T-helper 2 cell treated with Interferon-gamma antibody and Interleukin-4, amounts not matched to agents 5 μg/mL and 100 μg/mL, for 36 hours (primary cell): ENCODE results near the gene HECTD4.
"Not testable (repeated sequence)": the region's sequence is repeated elsewhere in the genome, so short reads cannot be mapped to it uniquely, and the experiment has no call there.

Source experiments
- DNase-seq: peaks from one replicate; pipeline ENCODE4 v3.0.0; 2021; ENCODE audit warnings: low spot score
- H3K27ac Mint-ChIP-seq: one replicate; pipeline ENCODE4 v1.8.0; 2021; ENCODE audit warnings: mild to moderate bottlenecking, mixed read lengths
- H3K27me3 Mint-ChIP-seq: one replicate; pipeline ENCODE4 v1.8.0; 2021; ENCODE audit warnings: low read depth, mixed read lengths
- H3K36me3 Mint-ChIP-seq: one replicate; pipeline ENCODE4 v1.8.0; 2021; ENCODE audit warnings: low read depth, mixed read lengths
- H3K4me1 Mint-ChIP-seq: one replicate; pipeline ENCODE4 v1.8.0; 2021; ENCODE audit warnings: low read depth, mixed read lengths
- H3K4me3 Mint-ChIP-seq: one replicate; pipeline ENCODE4 v1.8.0; 2022; ENCODE audit warnings: mild to moderate bottlenecking, moderate library complexity, mixed read lengths
- H3K9me3 Mint-ChIP-seq: one replicate; pipeline ENCODE4 v1.8.0; 2021; ENCODE audit warnings: mixed read lengths

HECTD4 gene

DNA sequence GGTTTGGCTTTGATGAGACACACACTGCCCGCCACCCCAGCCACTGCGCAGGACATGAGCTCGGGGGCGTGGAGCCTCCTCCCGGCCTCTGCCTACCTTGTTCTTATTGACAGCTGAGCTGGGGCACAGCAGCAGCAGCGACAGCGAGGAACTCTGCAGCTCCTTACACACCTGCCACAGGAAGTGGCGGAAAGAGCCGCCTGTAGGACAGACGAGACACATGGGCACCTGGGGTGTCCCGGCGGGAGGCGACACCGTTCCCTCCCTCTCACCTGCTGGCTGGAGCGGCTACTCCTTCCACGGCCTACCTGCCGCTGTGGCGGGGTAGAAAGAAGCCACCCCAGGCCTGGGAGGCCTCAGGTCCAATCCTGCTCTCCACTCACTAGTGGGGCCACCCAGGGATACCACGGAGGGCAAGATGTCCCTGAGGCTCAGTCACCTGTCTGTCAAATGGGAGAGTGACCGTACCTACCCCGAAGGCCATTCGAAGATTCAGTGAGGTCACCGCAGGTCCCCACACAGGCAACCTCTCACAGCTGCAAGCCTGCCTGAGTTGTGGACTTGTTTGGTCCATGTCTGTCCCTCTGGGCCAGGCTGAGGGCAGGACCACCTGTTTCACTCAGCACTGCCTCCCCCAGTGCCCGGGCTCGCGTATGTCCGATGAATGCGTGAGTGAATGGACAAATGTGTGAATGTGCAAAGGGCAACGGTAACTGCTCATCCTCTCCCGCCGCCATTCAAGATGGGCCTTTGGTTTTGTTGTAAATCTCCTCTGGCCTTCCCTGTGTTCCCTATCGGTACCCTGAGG, 214.3 kb downstream of the HECTD4 start:
- no peak overlapping the region for H3K4me3 Mint-ChIP-seq

DNA sequence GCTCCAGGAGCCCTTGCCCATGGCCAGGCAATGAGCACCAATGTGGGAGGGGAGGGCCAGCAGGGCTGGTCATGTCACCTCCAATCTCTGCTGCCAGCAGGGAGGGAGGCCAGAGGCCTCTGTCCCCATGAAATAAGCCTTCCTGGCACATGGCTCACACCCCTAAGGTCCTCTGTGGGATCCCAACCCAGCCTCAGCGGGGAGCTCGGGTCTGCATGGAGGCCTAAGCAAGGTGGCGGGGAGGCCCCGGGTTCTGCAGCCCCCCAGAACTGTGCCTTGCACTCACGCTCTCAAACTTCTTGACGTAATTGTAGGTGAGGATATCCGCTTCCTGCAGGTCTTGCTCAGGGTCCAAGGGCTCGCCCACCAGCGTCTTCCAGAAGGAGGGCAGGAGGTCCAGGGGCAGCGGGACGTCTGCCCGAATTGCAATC, 215.2 kb downstream of the HECTD4 start:
- DNase-seq = no peak
- H3K27ac Mint-ChIP-seq = peak overlapping the region; percentile 26
- no peak overlapping the region for H3K4me3 Mint-ChIP-seq
- peaks cover 4% of the 10 kb centered on the region for H3K36me3 Mint-ChIP-seq
- H3K9me3 Mint-ChIP-seq = no peaks in the 10 kb centered on the region
- no peaks in the 10 kb centered on the region for H3K27me3 Mint-ChIP-seq
- H3K4me1 Mint-ChIP-seq = no peaks in the 10 kb centered on the region

More for the DNA sequence above, 214.3 kb downstream of the HECTD4 start:
- Mint-ChIP-seq H3K27me3 (no peaks in the 10 kb centered on the region), H3K27ac (no peak overlapping the region), H3K4me1 (no peaks in the 10 kb centered on the region), H3K36me3 (peaks cover 10% of the 10 kb centered on the region), H3K9me3 (no peaks in the 10 kb centered on the region)
- DNase-seq = no peak

DNA sequence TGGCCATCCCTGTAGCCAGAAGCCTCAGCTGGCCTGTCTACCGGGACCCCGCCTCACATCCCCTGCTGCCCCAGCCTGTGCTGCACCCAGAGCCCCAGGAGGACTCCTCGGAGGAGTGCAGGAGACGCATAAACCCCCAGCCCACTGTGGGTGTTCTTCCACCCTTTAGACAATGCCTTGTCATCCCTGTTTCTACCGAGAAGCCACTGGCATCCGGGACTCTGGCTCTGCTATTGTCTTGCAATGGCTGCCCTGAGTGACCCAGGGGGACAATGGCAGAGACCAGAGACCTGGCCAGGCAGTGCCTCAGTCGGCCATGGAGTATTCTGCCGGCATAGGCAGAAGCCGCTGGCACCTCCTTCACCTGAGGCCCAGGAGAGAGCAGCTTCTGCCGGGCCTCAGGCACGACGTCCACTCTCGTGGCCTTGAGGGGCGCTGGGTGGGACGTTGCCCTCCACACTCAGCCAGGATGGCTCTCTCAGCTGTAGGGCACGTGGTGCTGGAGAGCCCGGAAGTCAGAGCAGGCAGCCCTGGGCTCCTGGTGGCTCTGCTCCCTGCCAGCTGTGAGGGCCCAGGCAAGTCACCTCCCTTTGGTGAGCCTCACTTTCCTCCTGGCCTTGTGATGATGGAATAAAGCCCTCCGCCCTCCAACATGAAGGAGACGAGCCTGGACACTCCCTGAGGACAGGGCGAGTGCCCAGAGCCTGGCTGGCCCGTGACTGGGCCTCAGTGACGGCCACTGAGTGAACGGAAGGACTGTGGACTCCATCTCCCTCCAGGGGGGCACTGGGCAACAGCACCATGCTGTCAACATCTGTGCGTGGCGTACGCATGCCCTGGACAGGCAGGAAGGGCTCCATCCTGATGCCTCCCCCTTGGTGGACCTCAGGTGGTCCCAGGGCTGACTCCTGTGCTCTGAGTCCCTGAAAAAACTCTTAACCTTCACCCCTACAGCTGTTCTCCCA, 215.9 kb downstream of the HECTD4 start:
- no peaks in the 10 kb centered on the region for H3K27me3 Mint-ChIP-seq
- peaks cover 7% of the 10 kb centered on the region for H3K36me3 Mint-ChIP-seq
- no peak overlapping the region for H3K4me3 Mint-ChIP-seq
- no peaks in the 10 kb centered on the region for H3K4me1 Mint-ChIP-seq
- peak overlapping the region; percentile 26 for H3K27ac Mint-ChIP-seq
- no peak for DNase-seq
- no peaks in the 10 kb centered on the region for H3K9me3 Mint-ChIP-seq

DNA sequence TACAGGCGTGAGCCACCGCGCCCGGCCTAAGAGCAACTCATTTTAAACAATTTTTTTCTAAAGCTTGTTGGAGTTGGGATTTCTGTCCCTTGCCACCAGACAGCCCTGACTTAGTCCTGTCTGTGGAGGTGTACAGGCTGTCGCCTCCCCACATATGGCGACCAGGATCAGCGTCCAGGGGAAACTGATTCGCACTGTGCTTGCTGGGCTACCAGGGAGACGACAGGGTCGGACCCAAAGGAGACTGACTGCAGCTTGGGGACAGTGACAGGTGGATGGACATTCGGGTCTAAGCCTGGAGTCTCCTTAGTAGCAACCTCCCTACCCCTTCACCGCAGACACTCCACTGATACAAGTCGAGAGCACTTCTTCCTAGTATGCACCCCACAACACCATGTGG, 216.6 kb downstream of the HECTD4 start:
- Mint-ChIP-seq H3K4me3 (no peak overlapping the region), H3K9me3 (no peaks in the 10 kb centered on the region), H3K27ac (no peak overlapping the region), H3K4me1 (no peaks in the 10 kb centered on the region), H3K36me3 (peaks cover 7% of the 10 kb centered on the region), H3K27me3 (no peaks in the 10 kb centered on the region)
- no peak for DNase-seq

DNA sequence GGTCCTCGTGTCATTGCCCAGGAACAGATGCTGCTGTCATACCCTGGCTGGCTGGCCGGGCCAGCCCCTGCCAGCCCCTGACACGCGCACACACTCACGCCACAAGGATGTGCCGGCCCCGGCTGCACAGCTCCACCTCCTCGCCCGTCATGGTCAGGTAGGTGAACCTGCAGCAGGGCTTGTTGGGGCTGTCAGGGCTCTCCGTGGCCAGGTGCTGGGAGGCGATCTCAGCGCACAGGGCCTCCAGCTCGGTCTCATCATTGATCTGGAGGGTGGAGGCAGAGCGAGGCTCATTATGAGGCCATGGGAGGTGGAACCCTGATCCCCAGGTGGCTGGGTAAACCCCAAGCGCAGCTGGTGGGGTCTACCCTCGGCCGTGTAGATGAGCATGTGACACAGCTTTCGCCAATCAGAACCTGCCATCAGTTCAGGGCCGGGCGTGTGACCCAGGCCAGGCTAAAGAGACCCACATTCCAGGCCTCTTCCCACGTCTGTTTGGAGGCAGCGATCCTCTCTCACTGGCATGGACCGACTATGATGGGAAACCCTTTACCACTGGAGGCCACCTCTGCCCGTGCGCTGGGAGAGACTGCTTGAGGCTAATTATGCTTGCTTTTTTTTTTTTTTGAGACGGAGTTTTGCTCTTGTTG, 218.1 kb downstream of the HECTD4 start:
- H3K4me1 Mint-ChIP-seq = peaks cover 2% of the 10 kb centered on the region
- H3K36me3 Mint-ChIP-seq = peaks cover 14% of the 10 kb centered on the region
- H3K27me3 Mint-ChIP-seq = no peaks in the 10 kb centered on the region
- no peak overlapping the region for H3K4me3 Mint-ChIP-seq
- H3K27ac Mint-ChIP-seq = no peak overlapping the region
- DNase-seq = no peak
- H3K9me3 Mint-ChIP-seq = no peaks in the 10 kb centered on the region

DNA sequence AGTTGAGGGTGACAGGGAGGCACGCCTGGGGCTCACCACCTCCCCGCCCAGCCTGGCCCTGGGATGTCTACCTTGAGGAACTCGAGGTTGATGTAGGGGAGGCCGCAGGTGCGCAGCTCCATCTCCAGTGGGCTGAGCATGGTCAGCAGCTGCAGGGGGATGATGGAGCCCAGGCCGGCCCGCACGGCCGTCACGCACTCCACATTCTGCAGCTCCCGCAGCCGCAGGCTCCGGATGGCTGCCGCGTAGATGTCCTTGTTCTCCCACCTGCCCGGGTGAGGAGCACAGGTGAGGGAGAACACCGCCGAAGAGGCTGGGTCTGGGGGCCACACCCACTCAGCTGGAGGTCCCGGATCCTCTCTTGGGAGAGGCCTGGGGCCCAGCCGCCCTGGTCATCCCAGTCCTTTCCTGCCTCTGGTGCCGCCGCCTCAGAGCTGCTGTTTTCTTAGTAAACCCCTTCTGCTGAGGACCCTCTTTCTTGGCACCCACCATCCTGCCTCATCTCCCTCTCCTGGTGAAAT, 218.7 kb downstream of the HECTD4 start:
- H3K9me3 Mint-ChIP-seq = peaks cover 1% of the 10 kb centered on the region
- no peaks in the 10 kb centered on the region for H3K27me3 Mint-ChIP-seq
- H3K4me1 Mint-ChIP-seq = peaks cover 4% of the 10 kb centered on the region
- peaks cover 20% of the 10 kb centered on the region for H3K36me3 Mint-ChIP-seq
- no peak overlapping the region for H3K27ac Mint-ChIP-seq
- no peak overlapping the region for H3K4me3 Mint-ChIP-seq
- DNase-seq = no peak

DNA sequence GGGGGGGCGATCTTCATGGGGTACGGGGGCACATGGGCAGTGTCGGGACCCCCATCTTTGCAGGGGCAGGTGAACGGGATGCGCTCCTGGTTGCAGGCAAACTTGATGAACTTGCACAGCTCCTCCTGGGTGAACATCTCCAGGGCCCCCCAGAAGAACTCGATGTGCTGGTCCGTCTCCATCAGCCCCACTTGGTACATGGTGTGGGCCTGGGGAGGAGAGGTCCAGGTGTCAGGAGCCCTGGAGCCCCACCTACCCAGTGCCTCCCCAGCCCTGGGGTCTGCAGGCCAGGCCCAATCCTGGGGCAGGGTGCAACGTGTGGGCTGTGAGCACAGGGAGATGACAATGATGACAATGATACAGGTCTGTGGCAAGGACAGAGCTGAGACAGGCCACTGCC, 219.2 kb downstream of the HECTD4 start:
- peaks cover 25% of the 10 kb centered on the region for H3K36me3 Mint-ChIP-seq
- DNase-seq = no peak
- H3K9me3 Mint-ChIP-seq = peaks cover 6% of the 10 kb centered on the region
- peaks cover 4% of the 10 kb centered on the region for H3K4me1 Mint-ChIP-seq
- H3K27ac Mint-ChIP-seq = no peak overlapping the region
- H3K4me3 Mint-ChIP-seq = no peak overlapping the region
- no peaks in the 10 kb centered on the region for H3K27me3 Mint-ChIP-seq

DNA sequence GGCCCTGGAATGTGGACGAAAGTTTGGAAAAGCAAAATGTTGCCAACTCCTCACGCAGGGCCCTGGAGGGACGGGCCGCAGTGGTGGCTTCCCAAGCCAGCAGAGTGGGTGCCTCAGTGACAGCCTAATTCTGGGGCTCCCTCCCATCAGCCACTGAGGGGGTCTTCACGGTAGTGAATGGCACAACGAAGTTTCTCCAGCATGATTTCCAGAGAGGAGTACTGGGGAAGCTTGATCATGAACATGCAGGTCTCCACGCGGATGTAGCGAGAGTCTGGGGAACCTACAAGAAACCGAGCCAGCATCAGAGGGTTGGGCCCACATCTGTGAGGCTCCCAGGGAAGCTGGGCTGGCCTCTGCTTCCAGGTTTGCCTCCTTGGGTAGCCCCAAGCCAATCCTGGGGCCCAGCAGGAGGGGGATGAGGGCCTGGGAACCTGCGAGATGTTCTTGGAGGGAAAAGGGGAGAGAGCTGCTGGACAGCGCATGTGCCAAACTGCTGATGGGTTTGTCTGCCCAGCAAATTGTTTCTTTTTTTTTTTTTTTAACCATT, 219.9 kb downstream of the HECTD4 start:
- Mint-ChIP-seq H3K4me1 (peaks cover 9% of the 10 kb centered on the region), H3K27me3 (no peaks in the 10 kb centered on the region), H3K9me3 (peaks cover 13% of the 10 kb centered on the region), H3K4me3 (no peak overlapping the region), H3K27ac (no peak overlapping the region), H3K36me3 (peaks cover 33% of the 10 kb centered on the region)
- no peak for DNase-seq

DNA sequence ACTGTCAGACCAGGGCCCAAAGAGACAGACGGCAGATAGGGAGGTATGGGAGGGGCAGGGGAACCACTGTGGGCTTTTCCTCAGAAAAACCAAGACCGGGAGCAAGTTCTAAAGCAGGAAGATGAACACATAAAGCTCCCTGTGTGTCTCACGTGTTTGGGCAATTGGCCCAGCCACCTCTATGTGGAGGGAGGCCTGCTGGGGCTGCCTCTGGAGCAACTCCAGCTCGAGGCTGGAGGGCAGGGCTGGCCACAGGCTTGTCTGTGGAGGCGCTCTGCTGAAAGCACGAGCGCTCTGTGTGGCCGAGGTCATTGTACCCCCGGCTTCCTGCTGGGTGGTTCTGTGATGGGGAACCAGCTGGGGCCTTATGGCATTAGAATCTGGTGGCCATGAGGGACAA, 220.5 kb downstream of the HECTD4 start:
- H3K27me3 Mint-ChIP-seq = no peaks in the 10 kb centered on the region
- no peak overlapping the region for H3K27ac Mint-ChIP-seq
- DNase-seq = no peak
- peaks cover 39% of the 10 kb centered on the region for H3K36me3 Mint-ChIP-seq
- H3K4me1 Mint-ChIP-seq = peaks cover 9% of the 10 kb centered on the region
- peaks cover 13% of the 10 kb centered on the region for H3K9me3 Mint-ChIP-seq
- no peak overlapping the region for H3K4me3 Mint-ChIP-seq

DNA sequence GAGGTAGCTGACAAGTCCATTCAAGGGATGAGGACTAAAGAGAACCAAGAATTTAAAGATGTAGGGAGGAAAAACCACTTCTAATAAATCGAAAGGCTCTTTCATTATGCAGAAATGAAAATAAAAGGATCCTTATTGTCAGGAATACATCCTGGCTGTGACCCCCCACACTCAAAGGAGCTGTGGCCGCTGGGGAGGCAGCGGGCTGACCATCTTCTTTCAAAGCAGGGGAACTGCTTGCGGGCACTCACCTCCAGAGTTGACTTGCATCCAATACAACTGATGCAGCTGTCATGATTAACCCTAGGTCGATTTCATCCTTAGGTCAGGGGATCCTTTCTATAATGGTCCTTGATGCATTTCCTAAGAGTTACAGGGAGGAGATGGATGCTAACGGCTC, 221.6 kb downstream of the HECTD4 start:
- Mint-ChIP-seq H3K9me3 (peaks cover 20% of the 10 kb centered on the region), H3K27ac (no peak overlapping the region), H3K27me3 (no peaks in the 10 kb centered on the region), H3K36me3 (peaks cover 50% of the 10 kb centered on the region), H3K4me3 (no peak overlapping the region), H3K4me1 (peaks cover 9% of the 10 kb centered on the region)
- no peak for DNase-seq

DNA sequence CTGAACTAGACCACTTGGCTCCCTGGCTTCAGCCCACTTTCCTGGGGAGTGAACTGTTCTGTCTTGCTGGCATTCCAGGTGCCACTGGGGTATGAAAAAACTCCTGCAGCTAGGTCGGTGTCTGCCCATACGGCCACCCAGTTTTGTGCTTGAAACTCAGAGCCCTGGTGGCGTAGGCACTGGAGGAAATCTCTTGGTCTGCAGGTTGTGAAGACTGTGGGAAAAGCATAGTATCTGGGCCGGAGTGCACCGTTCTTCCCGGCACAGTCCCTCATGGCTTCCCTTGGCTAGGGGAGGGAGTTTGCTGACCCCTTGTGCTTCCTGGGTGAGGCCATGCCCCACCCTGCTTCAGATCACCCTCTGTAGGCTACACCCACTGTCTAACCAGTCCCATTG, 223.1 kb downstream of the HECTD4 start:
- H3K4me3 Mint-ChIP-seq = no peak overlapping the region
- H3K36me3 Mint-ChIP-seq = peaks cover 58% of the 10 kb centered on the region
- DNase-seq = no peak
- peak overlapping the region; percentile 70 for H3K27ac Mint-ChIP-seq
- peaks cover 9% of the 10 kb centered on the region for H3K4me1 Mint-ChIP-seq
- H3K27me3 Mint-ChIP-seq = no peaks in the 10 kb centered on the region
- peaks cover 20% of the 10 kb centered on the region for H3K9me3 Mint-ChIP-seq

DNA sequence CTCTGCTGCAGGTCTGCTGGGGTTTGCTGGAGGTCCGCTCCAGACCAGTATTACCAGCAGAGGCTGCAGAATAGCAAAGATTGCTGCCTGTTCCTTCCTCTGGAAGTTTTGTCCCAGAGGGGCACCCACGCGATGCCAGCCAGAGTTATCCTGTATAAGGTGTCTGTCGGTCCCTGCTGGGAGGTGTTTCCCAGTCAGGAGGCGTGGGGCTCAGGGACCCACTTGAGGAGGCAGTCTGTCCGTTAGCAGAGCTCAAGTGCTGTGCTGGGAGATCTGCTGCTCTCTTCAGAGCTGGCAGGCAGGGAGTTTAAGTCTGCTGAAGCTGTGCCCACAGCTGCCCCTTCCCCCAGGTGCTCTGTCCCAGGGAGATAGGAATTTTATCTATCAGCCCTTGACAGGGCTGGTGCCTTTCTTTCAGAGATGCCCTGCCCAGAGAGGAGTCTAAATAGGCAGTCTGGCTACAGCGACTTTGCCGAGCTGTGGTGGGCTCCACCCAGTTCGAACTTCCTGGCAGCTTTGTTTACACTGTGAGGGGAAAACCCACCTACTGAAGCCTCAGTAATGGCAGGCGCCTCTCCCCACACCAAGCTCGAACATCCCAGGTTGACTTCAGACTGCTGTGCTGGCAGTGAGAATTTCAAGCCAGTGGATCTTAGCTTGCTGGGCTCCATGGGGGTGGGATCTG, 223.6 kb downstream of the HECTD4 start:
- Mint-ChIP-seq H3K4me3 (peak overlapping the region; percentile 21), H3K36me3 (peaks cover 64% of the 10 kb centered on the region), H3K9me3 (peaks cover 20% of the 10 kb centered on the region), H3K27ac (peak overlapping the region; percentile 56)
- DNase-seq, H3K4me1 Mint-ChIP-seq, H3K27me3 Mint-ChIP-seq: not testable (repeated sequence)

DNA sequence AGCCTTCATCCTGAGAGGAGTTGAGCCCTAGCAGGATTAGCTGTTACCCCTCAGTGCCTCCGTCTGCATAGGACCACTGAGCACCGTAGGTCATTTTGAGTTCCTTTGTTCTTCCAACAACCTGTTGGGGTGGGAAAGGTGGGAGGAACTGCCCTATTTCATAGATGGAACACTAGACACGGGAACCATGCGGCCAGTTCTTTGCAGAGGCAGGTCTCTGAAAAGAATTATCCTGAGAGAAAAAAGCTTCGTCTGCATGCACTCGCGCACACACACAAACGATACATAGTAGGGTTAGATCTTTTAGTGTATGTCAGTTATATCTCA, 228.4 kb downstream of the HECTD4 start:
- peaks cover 20% of the 10 kb centered on the region for H3K9me3 Mint-ChIP-seq
- no peak for DNase-seq
- peaks cover 78% of the 10 kb centered on the region for H3K36me3 Mint-ChIP-seq
- no peaks in the 10 kb centered on the region for H3K27me3 Mint-ChIP-seq
- peaks cover 7% of the 10 kb centered on the region for H3K4me1 Mint-ChIP-seq
- no peak overlapping the region for H3K27ac Mint-ChIP-seq
- H3K4me3 Mint-ChIP-seq = no peak overlapping the region
